Cortex of kidney (tissue), 1 donor: ENCODE data around the gene GPX3.

Source experiments
- DNase-seq: peaks from one replicate; lab custom pipeline; 2025; lab: John Stamatoyannopoulos, UW

The GPX3 gene

DNA sequence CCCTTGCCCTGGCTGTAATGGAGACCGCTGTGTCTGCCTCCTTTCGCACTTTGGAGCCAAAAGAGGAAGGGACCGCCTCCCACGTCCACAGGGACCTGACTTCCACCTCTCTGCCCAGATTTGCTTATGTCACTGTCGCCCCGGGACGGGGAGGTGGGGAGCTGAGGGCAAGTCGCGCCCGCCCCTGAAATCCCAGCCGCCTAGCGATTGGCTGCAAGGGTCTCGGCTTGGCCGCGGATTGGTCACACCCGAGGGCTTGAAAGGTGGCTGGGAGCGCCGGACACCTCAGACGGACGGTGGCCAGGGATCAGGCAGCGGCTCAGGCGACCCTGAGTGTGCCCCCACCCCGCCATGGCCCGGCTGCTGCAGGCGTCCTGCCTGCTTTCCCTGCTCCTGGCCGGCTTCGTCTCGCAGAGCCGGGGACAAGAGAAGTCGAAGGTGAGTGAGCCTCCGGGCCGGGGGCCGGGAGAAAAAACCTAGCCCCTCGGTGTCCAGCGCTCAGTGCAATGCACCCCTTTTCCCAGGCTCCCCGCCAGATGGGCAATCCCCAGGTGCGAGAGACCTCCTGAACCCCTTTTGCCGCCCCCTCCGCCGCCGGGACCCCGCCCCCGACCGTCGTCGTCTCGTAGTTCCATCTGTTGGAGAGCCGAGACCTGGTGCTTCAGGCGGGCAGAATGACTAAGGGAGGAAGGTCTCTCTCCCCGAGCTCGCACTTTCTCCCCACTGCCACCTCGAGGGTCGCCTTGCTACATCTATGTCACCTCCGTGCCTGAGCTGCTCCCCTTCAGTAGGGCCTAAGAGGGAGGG lies at the start of gene GPX3:
GPX3 (plus strand) TSS at position 288 of the 807 bp plus-strand sequence; CDS start at position 352, 64 bp downstream.
- no peak for DNase-seq

- no peak for DNase-seq
Measured at GRCh38 chr5:150978590-150978989, 41.8 kb upstream of the GPX3 start.

DNA sequence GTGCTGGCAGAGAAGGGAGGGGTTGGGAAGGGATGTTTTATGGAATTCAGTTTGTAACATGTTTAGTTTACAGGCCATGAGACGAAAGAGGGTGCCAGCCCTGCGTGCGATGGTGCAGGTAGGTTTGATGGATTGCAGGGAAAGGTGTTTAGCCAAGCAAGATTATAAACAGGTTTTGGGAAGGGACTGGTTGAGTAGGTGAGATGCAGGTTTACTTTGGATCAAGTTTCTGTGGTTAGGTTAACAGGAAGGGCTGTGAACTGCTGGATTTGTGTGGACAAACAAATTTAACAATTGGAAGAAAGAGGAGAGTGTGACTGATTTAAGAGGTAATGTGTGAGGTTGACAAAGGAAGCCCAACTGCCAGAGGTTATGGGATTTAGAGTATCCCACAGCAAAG lies 32.6 kb upstream of the GPX3 start:
- no peak for DNase-seq

- no peak for DNase-seq
Measured at GRCh38 chr5:150989695-150990094, 30.7 kb upstream of the GPX3 start.

GRCh38 chr5:150992705-150993104 lies 27.7 kb upstream of the GPX3 start:
- no peak for DNase-seq

- no peak for DNase-seq
Measured at GRCh38 chr5:150993422-150993821, 27.0 kb upstream of the GPX3 start.

DNA sequence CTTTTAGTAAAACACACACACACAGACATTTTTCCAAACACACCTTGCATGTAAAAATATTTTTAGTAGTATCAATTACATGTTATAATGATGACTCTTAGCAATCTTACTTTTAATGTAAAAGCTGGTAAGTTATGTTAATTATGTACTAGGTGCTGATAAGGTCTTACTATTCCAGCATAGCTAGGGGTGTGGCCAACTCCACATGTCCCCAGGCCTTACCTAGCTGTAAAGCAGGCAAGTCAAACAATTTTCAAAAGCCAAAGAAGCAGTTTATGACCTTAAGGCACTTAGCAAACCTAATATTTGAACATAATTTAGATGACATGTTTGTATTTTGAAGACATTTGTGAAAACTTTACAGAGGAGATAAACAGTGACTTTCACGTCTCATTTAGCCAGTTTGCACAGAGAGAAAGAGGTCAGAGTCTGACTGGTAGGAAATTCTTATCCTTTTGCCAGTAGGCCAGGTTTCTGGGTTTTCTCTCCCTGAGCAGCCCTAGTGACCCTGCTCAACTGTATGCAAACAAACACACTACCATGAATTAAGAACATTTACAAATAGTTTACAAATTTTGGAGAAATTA lies 26.5 kb upstream of the GPX3 start:
- DNase-seq = no peak

DNA sequence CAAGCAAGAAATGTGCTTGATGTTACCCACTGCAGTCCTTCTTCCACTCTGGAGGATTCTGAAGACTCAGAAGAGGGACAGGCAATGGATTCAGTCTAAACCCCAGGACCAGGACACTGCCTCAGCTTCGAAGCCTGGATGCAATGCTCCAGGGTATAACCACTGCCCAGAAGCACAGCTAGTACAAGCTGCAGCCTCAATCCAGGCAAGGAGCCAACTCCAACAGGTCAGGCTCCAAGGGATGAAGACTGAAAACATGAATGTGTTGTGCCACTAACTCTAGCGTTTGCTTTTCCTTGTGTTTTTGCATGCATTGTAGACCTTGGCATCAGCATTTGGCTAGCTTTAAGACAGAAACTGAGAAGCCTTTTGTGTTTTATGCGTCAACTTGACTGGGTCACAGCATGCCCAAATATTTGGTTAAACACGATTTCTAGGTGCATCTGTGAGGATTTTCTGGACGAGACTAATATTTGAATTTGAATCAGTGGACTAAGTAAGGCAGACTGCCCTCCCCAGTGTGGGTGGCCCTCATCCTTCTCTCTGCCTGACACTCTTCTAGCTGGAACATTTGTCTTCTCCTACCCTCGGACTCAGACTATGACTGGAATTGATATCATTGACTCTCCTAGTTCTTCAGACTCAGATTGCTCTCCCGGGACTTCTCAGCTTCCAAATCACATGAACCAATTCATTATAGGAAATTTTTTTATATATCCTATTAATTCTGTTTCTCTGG lies 20.5 kb upstream of the GPX3 start:
- DNase-seq = no peak

- DNase-seq = no peak
Measured at GRCh38 chr5:151001436-151001835, 19.0 kb upstream of the GPX3 start.

GRCh38 chr5:151002250-151002649 lies 18.1 kb upstream of the GPX3 start:
- no peak for DNase-seq

DNA sequence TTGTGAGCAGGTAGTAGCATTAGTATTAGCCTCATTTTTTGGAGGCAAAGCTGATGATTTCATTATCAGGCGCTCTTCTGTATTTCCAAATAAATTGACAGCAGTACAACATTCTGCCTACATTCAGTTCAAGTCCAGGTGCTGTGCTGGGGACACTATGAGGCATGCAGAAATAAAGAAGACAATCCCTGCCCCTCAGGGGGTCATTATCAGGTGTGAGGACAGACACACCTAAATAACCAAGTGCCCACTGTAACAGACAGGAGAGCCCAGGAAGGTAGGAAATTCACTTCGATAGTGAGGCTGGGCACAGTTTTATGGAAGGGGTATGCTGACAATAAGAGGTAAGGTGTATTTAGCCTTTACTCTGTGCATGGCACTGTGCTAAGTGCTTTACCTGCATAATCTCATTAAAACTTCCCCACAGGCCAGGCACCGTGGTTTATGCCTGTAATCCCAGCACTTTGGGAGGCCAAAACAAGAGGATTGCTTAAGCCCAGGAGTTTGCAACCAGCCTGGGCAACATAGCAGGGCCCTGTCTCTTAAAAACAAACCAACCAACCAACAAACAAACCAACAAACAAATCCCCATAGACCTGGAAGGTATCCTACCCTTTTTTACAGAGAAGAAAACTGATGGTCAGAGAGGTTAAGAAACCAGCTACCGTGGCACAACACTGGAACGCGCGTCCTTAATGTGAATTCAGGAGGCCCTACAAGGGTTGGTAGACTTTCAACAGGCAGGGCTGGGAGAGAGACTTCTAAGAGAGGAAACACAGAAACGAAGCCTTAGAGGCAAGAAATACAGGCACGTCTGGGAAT lies 17.5 kb upstream of the GPX3 start:
- no peak for DNase-seq

GRCh38 chr5:151003503-151003860 lies 16.9 kb upstream of the GPX3 start:
- no peak for DNase-seq

DNA sequence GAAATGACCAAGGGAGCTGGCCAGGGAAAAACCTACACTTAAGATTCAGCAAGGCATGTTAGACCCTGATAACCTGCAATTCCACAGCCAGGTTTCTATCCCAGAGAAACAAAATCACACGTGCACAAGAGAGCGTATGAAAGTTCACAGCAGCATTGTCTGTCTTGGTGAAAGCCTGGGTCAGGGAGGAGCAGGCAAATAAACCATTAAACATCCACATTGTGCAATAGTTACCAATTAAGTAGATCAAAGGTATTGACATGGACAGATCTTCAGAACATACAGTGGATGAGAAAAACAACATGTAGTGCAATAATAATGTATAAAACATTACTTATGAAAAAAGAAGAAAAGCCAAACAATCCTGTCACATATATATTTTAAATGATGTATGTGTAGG lies 15.9 kb upstream of the GPX3 start:
- DNase-seq = no peak

- no peak for DNase-seq
Measured at GRCh38 chr5:151005187-151005949, 15.0 kb upstream of the GPX3 start.

DNA sequence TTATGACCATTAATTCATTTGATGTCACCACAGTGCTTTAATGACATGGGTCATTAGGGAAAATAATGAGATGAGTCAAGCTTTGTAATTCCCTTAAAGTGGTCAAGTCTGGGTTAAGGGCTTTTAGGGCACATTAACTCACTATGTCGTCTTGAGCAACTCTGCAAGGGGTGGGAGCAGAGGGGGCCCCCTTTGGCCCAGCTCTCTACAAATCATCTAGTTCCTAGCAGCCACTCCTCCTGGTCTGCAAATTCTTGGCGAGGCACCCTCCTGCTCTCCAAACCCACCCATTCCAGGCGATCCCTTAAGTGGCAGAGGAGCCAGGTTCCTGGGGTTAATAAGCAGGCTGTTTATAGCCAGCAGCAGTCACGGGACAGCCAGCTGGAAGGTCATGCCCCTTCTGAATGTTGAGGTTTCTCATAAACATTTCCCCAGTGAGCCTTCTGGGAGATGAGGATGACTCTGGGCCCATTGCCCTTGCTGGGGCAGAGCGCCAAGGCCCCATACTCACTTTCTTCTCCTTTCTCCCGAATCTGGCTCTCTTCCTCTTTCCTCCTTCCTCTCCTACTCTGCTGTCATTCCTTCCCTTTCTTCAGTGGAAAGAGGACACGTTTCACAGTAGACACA lies 14.3 kb upstream of the GPX3 start:
- DNase-seq = no peak

- DNase-seq = no peak
Measured at GRCh38 chr5:151006704-151007334, 13.6 kb upstream of the GPX3 start.

- no peak for DNase-seq
Measured at GRCh38 chr5:151007430-151008209, 12.8 kb upstream of the GPX3 start.

DNA sequence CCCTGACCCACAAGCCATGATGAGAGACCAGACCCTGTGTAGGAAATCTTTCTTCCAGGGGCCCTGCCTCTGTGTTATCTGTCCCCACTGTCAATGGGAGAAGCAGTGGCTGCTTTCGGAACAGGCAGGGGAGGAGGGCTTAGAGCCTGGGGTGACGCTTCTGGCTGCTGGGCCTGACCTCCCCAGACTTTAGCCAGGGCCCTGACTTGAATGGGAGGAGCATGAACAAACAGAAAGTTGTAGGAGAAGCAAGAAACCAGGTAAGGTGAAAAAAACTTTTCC lies 12.2 kb upstream of the GPX3 start:
- DNase-seq = no peak

DNA sequence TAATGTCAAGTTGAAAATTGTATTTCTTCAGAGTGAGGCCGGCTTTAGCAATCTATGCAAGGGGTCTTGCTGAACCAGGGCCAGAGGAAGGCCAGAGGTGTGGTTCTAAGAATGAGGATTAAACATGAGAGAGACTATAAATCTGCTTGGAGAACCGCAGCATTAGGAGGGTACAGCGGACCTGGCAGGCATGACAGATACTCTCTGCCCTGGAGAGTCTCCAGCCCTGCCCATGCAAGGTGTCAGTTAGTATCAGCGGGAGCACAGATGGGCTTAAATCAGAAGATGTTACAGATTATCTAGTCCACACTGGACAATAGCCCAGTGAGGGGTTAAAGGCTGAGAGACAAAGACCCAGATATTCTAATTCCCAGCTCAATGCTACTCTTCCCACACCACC lies 11.5 kb upstream of the GPX3 start:
- DNase-seq = no peak

- no peak for DNase-seq
Measured at GRCh38 chr5:151012862-151013261, 7.5 kb upstream of the GPX3 start.
